HUES64 (cell line): ENCODE data around the gene MSI2.

Experiments
- H3K27ac ChIP-seq: 2 replicates; pipeline ENCODE4 v1.7.0; 2013; ENCODE audit warnings: low read depth, low read length, inconsistent platforms
- H3K27me3 ChIP-seq: 2 replicates; pipeline ENCODE4 v1.6.1; 2013; ENCODE audit warnings: mild to moderate bottlenecking, low read length; ENCODE audit not compliant: insufficient read depth
- H3K36me3 ChIP-seq: 2 replicates; pipeline ENCODE4 v1.6.1; 2013; ENCODE audit warnings: mild to moderate bottlenecking, low read length; ENCODE audit not compliant: insufficient read depth
- H3K4me1 ChIP-seq: 2 replicates; pipeline ENCODE4 v1.6.1; 2013; ENCODE audit warnings: mild to moderate bottlenecking, low read length, moderate library complexity; ENCODE audit not compliant: insufficient read depth
- H3K4me3 ChIP-seq: 2 replicates; pipeline ENCODE4 v1.5.1; 2013; ENCODE audit warnings: mild to moderate bottlenecking, low read length, moderate library complexity
- H3K9ac ChIP-seq: 2 replicates; pipeline ENCODE4 v1.6.1; 2013; ENCODE audit warnings: mild to moderate bottlenecking, low read depth, low read length
- H3K9me3 ChIP-seq: 2 replicates; pipeline ENCODE4 v1.6.1; 2013; ENCODE audit warnings: low read depth, low read length; ENCODE audit not compliant: insufficient read depth
- WGBS: fragments of 150-250, 120-280 bp; methylation state at CpG from one replicate; pipeline ENCODE4 v1.1.7; 2013; ENCODE audit warnings: missing lambda C conversion rate; 5-methylcytosine and 5-hydroxymethylcytosine counted together

MSI2 gene

GRCh38 chr17:57552114-57552624, 295.8 kb downstream of the MSI2 start:
- Histone ChIP-seq H3K27ac (no peak overlapping the region), H3K4me1 (peaks cover 67% of the 10 kb centered on the region), H3K9ac (no peak overlapping the region), H3K27me3 (no peaks in the 10 kb centered on the region), H3K4me3 (no peak overlapping the region), H3K36me3 (no peaks in the 10 kb centered on the region), H3K9me3 (no peaks in the 10 kb centered on the region)
- WGBS, result 58% methylated on average over 11 of the region's 11 CpGs

GRCh38 chr17:57553526-57553925, 297.2 kb downstream of the MSI2 start:
- 70% methylated on average over 12 of the region's 12 CpGs for WGBS
- Histone ChIP-seq H3K9me3 (no peaks in the 10 kb centered on the region), H3K4me1 (peaks cover 70% of the 10 kb centered on the region), H3K36me3 (no peaks in the 10 kb centered on the region), H3K27me3 (no peaks in the 10 kb centered on the region), H3K4me3 (no peak overlapping the region), H3K27ac (peak overlapping the region; percentile 11), H3K9ac (no peak overlapping the region)

GRCh38 chr17:57553991-57554825, 297.9 kb downstream of the MSI2 start:
- Histone ChIP-seq H3K27me3 (no peaks in the 10 kb centered on the region), H3K4me1 (peaks cover 68% of the 10 kb centered on the region), H3K9me3 (no peaks in the 10 kb centered on the region), H3K27ac (peak overlapping the region; percentile 52), H3K4me3 (no peak overlapping the region), H3K36me3 (no peaks in the 10 kb centered on the region), H3K9ac (no peak overlapping the region)
- WGBS, result 58% methylated on average over 14 of the region's 14 CpGs

- Histone ChIP-seq H3K27me3 (no peaks in the 10 kb centered on the region), H3K4me3 (no peak overlapping the region), H3K9me3 (no peaks in the 10 kb centered on the region), H3K27ac (peak overlapping the region; percentile 52; the same call in 1 of the 2 replicates), H3K36me3 (no peaks in the 10 kb centered on the region), H3K4me1 (peaks cover 60% of the 10 kb centered on the region), H3K9ac (no peak overlapping the region)
- WGBS, result 86% methylated on average over 15 of the region's 16 CpGs
Observed at GRCh38 chr17:57554826-57555635, 298.7 kb downstream of the MSI2 start.

- Histone ChIP-seq H3K4me1 (peaks cover 53% of the 10 kb centered on the region), H3K4me3 (no peak overlapping the region)
Observed at GRCh38 chr17:57555636-57556175, 299.4 kb downstream of the MSI2 start.

GRCh38 chr17:57556320-57556719, 300.0 kb downstream of the MSI2 start:
- no peaks in the 10 kb centered on the region for H3K36me3 ChIP-seq
- no peak overlapping the region for H3K9ac ChIP-seq
- 90% methylated on average over 5 of the region's 5 CpGs for WGBS

More at GRCh38 chr17:57555636-57556175, 299.4 kb downstream of the MSI2 start:
- Histone ChIP-seq H3K36me3 (no peaks in the 10 kb centered on the region), H3K27me3 (no peaks in the 10 kb centered on the region), H3K9me3 (no peaks in the 10 kb centered on the region), H3K9ac (no peak overlapping the region), H3K27ac (no peak overlapping the region)
- WGBS, result 91% methylated on average over 1 of the region's 1 CpG

GRCh38 chr17:57556977-57557376, 300.7 kb downstream of the MSI2 start:
- H3K9ac ChIP-seq, result no peak overlapping the region
- H3K9me3 ChIP-seq, result no peaks in the 10 kb centered on the region
- H3K27ac ChIP-seq, result no peak overlapping the region
- no peaks in the 10 kb centered on the region for H3K27me3 ChIP-seq
- H3K4me3 ChIP-seq, result no peak overlapping the region
- 83% methylated on average over 8 of the region's 8 CpGs for WGBS
- no peaks in the 10 kb centered on the region for H3K36me3 ChIP-seq
- H3K4me1 ChIP-seq, result peaks cover 40% of the 10 kb centered on the region

More at GRCh38 chr17:57556320-57556719, 300.0 kb downstream of the MSI2 start:
- Histone ChIP-seq H3K27me3 (no peaks in the 10 kb centered on the region), H3K27ac (no peak overlapping the region), H3K9me3 (no peaks in the 10 kb centered on the region), H3K4me3 (no peak overlapping the region), H3K4me1 (peaks cover 47% of the 10 kb centered on the region)

- Histone ChIP-seq H3K9ac (no peak overlapping the region), H3K9me3 (no peaks in the 10 kb centered on the region), H3K4me1 (peaks cover 38% of the 10 kb centered on the region), H3K27me3 (no peaks in the 10 kb centered on the region), H3K36me3 (no peaks in the 10 kb centered on the region), H3K27ac (0 out of 2 replicates have a peak overlapping the region, but pooled peaks have one; percentile 10), H3K4me3 (no peak overlapping the region)
- 88% methylated on average over 4 of the region's 4 CpGs for WGBS
Observed at GRCh38 chr17:57557416-57557815, 301.1 kb downstream of the MSI2 start.

GRCh38 chr17:57557834-57558681, 301.7 kb downstream of the MSI2 start:
- Histone ChIP-seq H3K4me1 (peaks cover 31% of the 10 kb centered on the region), H3K36me3 (no peaks in the 10 kb centered on the region), H3K27me3 (no peaks in the 10 kb centered on the region), H3K9me3 (no peaks in the 10 kb centered on the region), H3K27ac (no peak overlapping the region), H3K4me3 (no peak overlapping the region), H3K9ac (no peak overlapping the region)
- WGBS, result 80% methylated on average over 22 of the region's 22 CpGs

GRCh38 chr17:57559226-57559625, 302.9 kb downstream of the MSI2 start:
- peaks cover 20% of the 10 kb centered on the region for H3K4me1 ChIP-seq

More at GRCh38 chr17:57559226-57559625, 302.9 kb downstream of the MSI2 start:
- H3K4me3 ChIP-seq, result no peak overlapping the region
- no peak overlapping the region for H3K27ac ChIP-seq
- no peak overlapping the region for H3K9ac ChIP-seq
- H3K36me3 ChIP-seq, result no peaks in the 10 kb centered on the region
- H3K9me3 ChIP-seq, result no peaks in the 10 kb centered on the region
- no peaks in the 10 kb centered on the region for H3K27me3 ChIP-seq
- 90% methylated on average over 7 of the region's 7 CpGs for WGBS
